ENCODE data around the gene CCDC71L. TPM values are rescaled to one million over a fixed set of nuclear protein-coding genes. Genes with fewer than 3 reads are reported as not detected.

Gene CCDC71L
- total and polyA plus RNA-seq, 4 donors: 8.5 to 47.6 (median 23.4) TPM

- Histone ChIP-seq H3K27ac (ENCODE audit: low read depth in 1 of 2, low read length in 1 of 2) (no peak overlapping the region), H3K36me3 (ENCODE audit: control insufficient read depth in 4 of 4, insufficient read depth in 4 of 4, low read length in 4 of 4) (no peaks in the 10 kb centered on the region)
- no peak for ATAC-seq (ENCODE audit: insufficient read depth, low FRiP score)
Measured at GRCh38 chr7:106671160-106671559, 10.2 kb upstream of the CCDC71L start.

GRCh38 chr7:106668861-106669524 is 8.0 kb upstream of the CCDC71L start:
- no peaks in the 10 kb centered on the region for H3K36me3 ChIP-seq (ENCODE audit: control insufficient read depth in 4 of 4, insufficient read depth in 4 of 4, low read length in 4 of 4)
- no peak overlapping the region for H3K4me3 ChIP-seq
- H3K27ac ChIP-seq (ENCODE audit: low read depth in 1 of 2, low read length in 1 of 2): no peak overlapping the region
- DNase-seq (no peak), ATAC-seq (ENCODE audit: insufficient read depth, low FRiP score) (no peak)
- TF ChIP-seq CTCF (IDR thresholded peaks at IDR 0.05; ENCODE audit: control extremely low read depth, extremely low read depth): no peak
- H3K9me3 ChIP-seq (ENCODE audit: control insufficient read depth in 4 of 4, insufficient read depth in 3 of 4, low read length in 3 of 4): no peaks in the 10 kb centered on the region
- H3K9ac ChIP-seq (ENCODE audit: insufficient read depth in 1 of 2, low read length in 2 of 2): no peak overlapping the region
- no peaks in the 10 kb centered on the region for H3K27me3 ChIP-seq (ENCODE audit: control insufficient read depth in 3 of 3, insufficient read depth in 3 of 3, low read length in 2 of 3)
- 89 to 96% methylated on average over 6 of the region's 6 CpGs for WGBS, 2 donors
- H3K4me1 ChIP-seq (ENCODE audit: control insufficient read depth in 5 of 5, insufficient read depth in 5 of 5, low read length in 5 of 5): no peaks in the 10 kb centered on the region

More at GRCh38 chr7:106671160-106671559, 10.2 kb upstream of the CCDC71L start:
- H3K27me3 ChIP-seq (ENCODE audit: control insufficient read depth in 3 of 3, insufficient read depth in 3 of 3, low read length in 2 of 3): no peaks in the 10 kb centered on the region
- H3K4me1 ChIP-seq (ENCODE audit: control insufficient read depth in 5 of 5, insufficient read depth in 5 of 5, low read length in 5 of 5): no peaks in the 10 kb centered on the region
- H3K4me3 ChIP-seq: no peak overlapping the region
- no peak for DNase-seq
- no peak overlapping the region for H3K9ac ChIP-seq (ENCODE audit: insufficient read depth in 1 of 2, low read length in 2 of 2)
- TF ChIP-seq CTCF (IDR thresholded peaks at IDR 0.05; ENCODE audit: control extremely low read depth, extremely low read depth): no peak
- H3K9me3 ChIP-seq (ENCODE audit: control insufficient read depth in 4 of 4, insufficient read depth in 3 of 4, low read length in 3 of 4): no peaks in the 10 kb centered on the region
- WGBS, 2 donors: 91% methylated on average over 1 of the region's 1 CpG

- 92 to 96% methylated on average over 2 of the region's 2 CpGs for WGBS, 2 donors
Measured at GRCh38 chr7:106666353-106666752, 5.4 kb upstream of the CCDC71L start.

More at GRCh38 chr7:106666353-106666752, 5.4 kb upstream of the CCDC71L start:
- Histone ChIP-seq H3K4me3 (no peak overlapping the region), H3K9ac (ENCODE audit: insufficient read depth in 1 of 2, low read length in 2 of 2) (no peak overlapping the region), H3K36me3 (ENCODE audit: control insufficient read depth in 4 of 4, insufficient read depth in 4 of 4, low read length in 4 of 4) (no peaks in the 10 kb centered on the region), H3K27me3 (ENCODE audit: control insufficient read depth in 3 of 3, insufficient read depth in 3 of 3, low read length in 2 of 3) (no peaks in the 10 kb centered on the region), H3K4me1 (ENCODE audit: control insufficient read depth in 5 of 5, insufficient read depth in 5 of 5, low read length in 5 of 5) (no peaks in the 10 kb centered on the region), H3K9me3 (ENCODE audit: control insufficient read depth in 4 of 4, insufficient read depth in 3 of 4, low read length in 3 of 4) (no peaks in the 10 kb centered on the region), H3K27ac (ENCODE audit: low read depth in 1 of 2, low read length in 1 of 2) (no peak overlapping the region)
- ATAC-seq (ENCODE audit: insufficient read depth, low FRiP score) (no peak), DNase-seq (no peak)
- no peak for TF ChIP-seq CTCF (IDR thresholded peaks at IDR 0.05; ENCODE audit: control extremely low read depth, extremely low read depth)
